Measurements from ENCODE around the gene STX10.

Gene STX10

GRCh38 chr19:13132471-13133180 lies 17.5 kb downstream of the STX10 start:
- DNase-seq (ENCODE audit: low spot score) = no peak
- Histone ChIP-seq H3K27ac (no peak overlapping the region), H3K4me3 (no peak overlapping the region)
- TF ChIP-seq CTCF (IDR thresholded peaks at IDR 0.05) = no peak

GRCh38 chr19:13130886-13131490 lies 19.2 kb downstream of the STX10 start:
- TF ChIP-seq CTCF (IDR thresholded peaks at IDR 0.05) = no peak
- Histone ChIP-seq H3K4me3 (no peak overlapping the region), H3K27ac (no peak overlapping the region)
- DNase-seq (ENCODE audit: low spot score) = no peak

- Histone ChIP-seq H3K27ac (no peak overlapping the region), H3K4me3 (no peak overlapping the region)
- no peak for TF ChIP-seq CTCF (IDR thresholded peaks at IDR 0.05)
- no peak for DNase-seq (ENCODE audit: low spot score)
Measured at GRCh38 chr19:13129384-13129783, 20.8 kb downstream of the STX10 start.

GRCh38 chr19:13128583-13128982 lies 21.6 kb downstream of the STX10 start:
- DNase-seq (ENCODE audit: low spot score) = no peak
- no peak overlapping the region for H3K27ac ChIP-seq
- no peak overlapping the region for H3K4me3 ChIP-seq
- TF ChIP-seq CTCF (IDR thresholded peaks at IDR 0.05) = no peak

- no peak overlapping the region for H3K27ac ChIP-seq
- no peak for DNase-seq (ENCODE audit: low spot score)
- no peak overlapping the region for H3K4me3 ChIP-seq
- TF ChIP-seq CTCF (IDR thresholded peaks at IDR 0.05) = no peak
Measured at GRCh38 chr19:13127811-13128575, 22.2 kb downstream of the STX10 start.

GRCh38 chr19:13127051-13127450 lies 23.1 kb downstream of the STX10 start:
- TF ChIP-seq CTCF (IDR thresholded peaks at IDR 0.05) = no peak
- no peak overlapping the region for H3K27ac ChIP-seq
- no peak for DNase-seq (ENCODE audit: low spot score)
- H3K4me3 ChIP-seq = no peak overlapping the region
